ENCODE measurements around the gene UBR3.
"Not testable (repeated sequence)": the region's sequence is repeated elsewhere in the genome, so short reads cannot be mapped to it uniquely, and the experiment has no call there.

DNA sequence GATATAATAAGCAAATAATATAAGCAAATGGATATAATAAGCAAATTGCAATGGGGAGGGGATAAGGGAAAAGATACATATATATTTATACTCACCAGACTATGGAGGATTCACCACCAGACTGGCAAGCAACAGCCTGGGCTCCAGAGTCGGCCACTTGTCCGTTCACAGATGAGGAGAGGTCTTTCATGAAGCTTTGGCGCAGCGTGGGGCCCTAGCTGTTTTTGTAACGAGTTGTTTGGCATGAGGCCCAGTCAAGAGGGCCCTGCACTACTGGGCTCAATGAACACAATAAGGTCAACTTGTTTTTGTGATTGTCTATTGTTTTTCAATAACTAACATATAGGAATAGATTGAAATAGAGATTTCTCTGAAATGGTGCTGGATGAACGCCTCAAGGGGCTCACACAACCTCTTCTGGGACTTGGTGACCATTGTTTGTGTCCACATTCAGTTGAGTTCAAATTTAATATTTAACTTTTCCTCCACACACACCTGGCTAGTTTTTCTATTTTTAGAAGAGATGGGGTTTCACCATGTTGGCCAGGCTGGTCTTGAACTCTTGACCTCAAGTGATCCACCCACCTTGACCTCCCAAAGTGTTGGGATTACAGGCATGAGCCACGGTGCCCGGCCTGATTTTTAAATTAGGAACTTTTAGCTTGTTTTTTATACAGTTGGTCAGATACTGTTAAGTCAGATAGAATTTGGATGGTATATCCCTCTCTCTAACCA, 21.9 kb downstream of the UBR3 start:
- TF ChIP-seq NFE2L1 (CRISPR knock-in tag; IDR thresholded peaks at IDR 0.05); IRF2 (CRISPR knock-in tag; IDR thresholded peaks at IDR 0.05; ENCODE audit: borderline replicate concordance, low read depth); TP53 (CRISPR knock-in tag; IDR thresholded peaks at IDR 0.05); ZNF232 (CRISPR knock-in tag; IDR thresholded peaks at IDR 0.05); ZNF219 (CRISPR knock-in tag; IDR thresholded peaks at IDR 0.05; ENCODE audit: borderline replicate concordance); NFYB (CRISPR knock-in tag; conservative IDR thresholded peaks at IDR 0.05; ENCODE audit: low read depth): not testable (repeated sequence)
- TF ChIP-seq, protein P1, sequence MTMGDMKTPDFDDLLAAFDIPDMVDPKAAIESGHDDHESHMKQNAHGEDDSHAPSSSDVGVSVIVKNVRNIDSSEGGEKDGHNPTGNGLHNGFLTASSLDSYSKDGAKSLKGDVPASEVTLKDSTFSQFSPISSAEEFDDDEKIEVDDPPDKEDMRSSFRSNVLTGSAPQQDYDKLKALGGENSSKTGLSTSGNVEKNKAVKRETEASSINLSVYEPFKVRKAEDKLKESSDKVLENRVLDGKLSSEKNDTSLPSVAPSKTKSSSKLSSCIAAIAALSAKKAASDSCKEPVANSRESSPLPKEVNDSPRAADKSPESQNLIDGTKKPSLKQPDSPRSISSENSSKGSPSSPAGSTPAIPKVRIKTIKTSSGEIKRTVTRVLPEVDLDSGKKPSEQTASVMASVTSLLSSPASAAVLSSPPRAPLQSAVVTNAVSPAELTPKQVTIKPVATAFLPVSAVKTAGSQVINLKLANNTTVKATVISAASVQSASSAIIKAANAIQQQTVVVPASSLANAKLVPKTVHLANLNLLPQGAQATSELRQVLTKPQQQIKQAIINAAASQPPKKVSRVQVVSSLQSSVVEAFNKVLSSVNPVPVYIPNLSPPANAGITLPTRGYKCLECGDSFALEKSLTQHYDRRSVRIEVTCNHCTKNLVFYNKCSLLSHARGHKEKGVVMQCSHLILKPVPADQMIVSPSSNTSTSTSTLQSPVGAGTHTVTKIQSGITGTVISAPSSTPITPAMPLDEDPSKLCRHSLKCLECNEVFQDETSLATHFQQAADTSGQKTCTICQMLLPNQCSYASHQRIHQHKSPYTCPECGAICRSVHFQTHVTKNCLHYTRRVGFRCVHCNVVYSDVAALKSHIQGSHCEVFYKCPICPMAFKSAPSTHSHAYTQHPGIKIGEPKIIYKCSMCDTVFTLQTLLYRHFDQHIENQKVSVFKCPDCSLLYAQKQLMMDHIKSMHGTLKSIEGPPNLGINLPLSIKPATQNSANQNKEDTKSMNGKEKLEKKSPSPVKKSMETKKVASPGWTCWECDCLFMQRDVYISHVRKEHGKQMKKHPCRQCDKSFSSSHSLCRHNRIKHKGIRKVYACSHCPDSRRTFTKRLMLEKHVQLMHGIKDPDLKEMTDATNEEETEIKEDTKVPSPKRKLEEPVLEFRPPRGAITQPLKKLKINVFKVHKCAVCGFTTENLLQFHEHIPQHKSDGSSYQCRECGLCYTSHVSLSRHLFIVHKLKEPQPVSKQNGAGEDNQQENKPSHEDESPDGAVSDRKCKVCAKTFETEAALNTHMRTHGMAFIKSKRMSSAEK (CRISPR knock-in tag; IDR thresholded peaks at IDR 0.05; ENCODE audit: borderline replicate concordance) = not testable (repeated sequence)
- TF ChIP-seq, protein P2, sequence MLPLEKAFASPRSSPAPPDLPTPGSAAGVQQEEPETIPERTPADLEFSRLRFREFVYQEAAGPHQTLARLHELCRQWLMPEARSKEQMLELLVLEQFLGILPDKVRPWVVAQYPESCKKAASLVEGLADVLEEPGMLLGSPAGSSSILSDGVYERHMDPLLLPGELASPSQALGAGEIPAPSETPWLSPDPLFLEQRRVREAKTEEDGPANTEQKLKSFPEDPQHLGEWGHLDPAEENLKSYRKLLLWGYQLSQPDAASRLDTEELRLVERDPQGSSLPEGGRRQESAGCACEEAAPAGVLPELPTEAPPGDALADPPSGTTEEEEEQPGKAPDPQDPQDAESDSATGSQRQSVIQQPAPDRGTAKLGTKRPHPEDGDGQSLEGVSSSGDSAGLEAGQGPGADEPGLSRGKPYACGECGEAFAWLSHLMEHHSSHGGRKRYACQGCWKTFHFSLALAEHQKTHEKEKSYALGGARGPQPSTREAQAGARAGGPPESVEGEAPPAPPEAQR (CRISPR knock-in tag; IDR thresholded peaks at IDR 0.05) = not testable (repeated sequence)
- TF ChIP-seq, protein P3, sequence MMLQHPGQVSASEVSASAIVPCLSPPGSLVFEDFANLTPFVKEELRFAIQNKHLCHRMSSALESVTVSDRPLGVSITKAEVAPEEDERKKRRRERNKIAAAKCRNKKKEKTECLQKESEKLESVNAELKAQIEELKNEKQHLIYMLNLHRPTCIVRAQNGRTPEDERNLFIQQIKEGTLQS (CRISPR knock-in tag; conservative IDR thresholded peaks at IDR 0.05) = not testable (repeated sequence)
- TF ChIP-seq, protein P4, sequence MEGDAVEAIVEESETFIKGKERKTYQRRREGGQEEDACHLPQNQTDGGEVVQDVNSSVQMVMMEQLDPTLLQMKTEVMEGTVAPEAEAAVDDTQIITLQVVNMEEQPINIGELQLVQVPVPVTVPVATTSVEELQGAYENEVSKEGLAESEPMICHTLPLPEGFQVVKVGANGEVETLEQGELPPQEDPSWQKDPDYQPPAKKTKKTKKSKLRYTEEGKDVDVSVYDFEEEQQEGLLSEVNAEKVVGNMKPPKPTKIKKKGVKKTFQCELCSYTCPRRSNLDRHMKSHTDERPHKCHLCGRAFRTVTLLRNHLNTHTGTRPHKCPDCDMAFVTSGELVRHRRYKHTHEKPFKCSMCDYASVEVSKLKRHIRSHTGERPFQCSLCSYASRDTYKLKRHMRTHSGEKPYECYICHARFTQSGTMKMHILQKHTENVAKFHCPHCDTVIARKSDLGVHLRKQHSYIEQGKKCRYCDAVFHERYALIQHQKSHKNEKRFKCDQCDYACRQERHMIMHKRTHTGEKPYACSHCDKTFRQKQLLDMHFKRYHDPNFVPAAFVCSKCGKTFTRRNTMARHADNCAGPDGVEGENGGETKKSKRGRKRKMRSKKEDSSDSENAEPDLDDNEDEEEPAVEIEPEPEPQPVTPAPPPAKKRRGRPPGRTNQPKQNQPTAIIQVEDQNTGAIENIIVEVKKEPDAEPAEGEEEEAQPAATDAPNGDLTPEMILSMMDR (IDR thresholded peaks at IDR 0.05) = not testable (repeated sequence)
- TF ChIP-seq, protein P5, sequence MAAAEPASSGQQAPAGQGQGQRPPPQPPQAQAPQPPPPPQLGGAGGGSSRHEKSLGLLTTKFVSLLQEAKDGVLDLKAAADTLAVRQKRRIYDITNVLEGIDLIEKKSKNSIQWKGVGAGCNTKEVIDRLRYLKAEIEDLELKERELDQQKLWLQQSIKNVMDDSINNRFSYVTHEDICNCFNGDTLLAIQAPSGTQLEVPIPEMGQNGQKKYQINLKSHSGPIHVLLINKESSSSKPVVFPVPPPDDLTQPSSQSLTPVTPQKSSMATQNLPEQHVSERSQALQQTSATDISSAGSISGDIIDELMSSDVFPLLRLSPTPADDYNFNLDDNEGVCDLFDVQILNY (CRISPR knock-in tag; IDR thresholded peaks at IDR 0.05) = not testable (repeated sequence)
- TF ChIP-seq, protein P6, sequence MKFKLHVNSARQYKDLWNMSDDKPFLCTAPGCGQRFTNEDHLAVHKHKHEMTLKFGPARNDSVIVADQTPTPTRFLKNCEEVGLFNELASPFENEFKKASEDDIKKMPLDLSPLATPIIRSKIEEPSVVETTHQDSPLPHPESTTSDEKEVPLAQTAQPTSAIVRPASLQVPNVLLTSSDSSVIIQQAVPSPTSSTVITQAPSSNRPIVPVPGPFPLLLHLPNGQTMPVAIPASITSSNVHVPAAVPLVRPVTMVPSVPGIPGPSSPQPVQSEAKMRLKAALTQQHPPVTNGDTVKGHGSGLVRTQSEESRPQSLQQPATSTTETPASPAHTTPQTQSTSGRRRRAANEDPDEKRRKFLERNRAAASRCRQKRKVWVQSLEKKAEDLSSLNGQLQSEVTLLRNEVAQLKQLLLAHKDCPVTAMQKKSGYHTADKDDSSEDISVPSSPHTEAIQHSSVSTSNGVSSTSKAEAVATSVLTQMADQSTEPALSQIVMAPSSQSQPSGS (CRISPR knock-in tag; IDR thresholded peaks at IDR 0.05; ENCODE audit: borderline replicate concordance, low read depth) = not testable (repeated sequence)

Measured in WTC11 (cell line).